HCT116 (cell line): ENCODE data around the gene PADI4.

ENCODE experiments used
- CBX3 ChIP-seq: IDR thresholded peaks from 2 replicates; pipeline ENCODE4 v1.6.1; 2012; ENCODE audit warnings: low read depth
- CTCF ChIP-seq, 3 experiments: fragments of 200-600 bp in 1 of 3; sonication (generic) in 1 of 3; IDR thresholded peaks in 2 of 3; conservative IDR thresholded peaks in 1 of 3; 2 replicates each; pipeline ENCODE4 v1.5.1; 2012 to 2017; ENCODE audit warnings: low read depth in 2 of 3, low read length in 2 of 3, antibody characterized with exemption in 1 of 3, borderline replicate concordance in 1 of 3, control low read depth in 1 of 3, mild to moderate bottlenecking in 1 of 3, mixed read lengths in 1 of 3, mixed run types in 1 of 3, moderate library complexity in 1 of 3; ENCODE audit not compliant: insufficient read depth in 1 of 3
- EGR1 ChIP-seq: IDR thresholded peaks from 2 replicates; pipeline ENCODE4 v1.6.1; 2012; ENCODE audit warnings: low read depth
- ELF1 ChIP-seq: IDR thresholded peaks from 2 replicates; pipeline ENCODE4 v1.6.1; 2012; ENCODE audit warnings: low read depth, borderline replicate concordance
- EZH2 ChIP-seq: fragments of 200-600 bp; sonication (generic); IDR thresholded peaks from 2 replicates; pipeline ENCODE4 v1.6.1; 2017; ENCODE audit warnings: antibody characterized with exemption, mixed run types
- EZH2phosphoT487 ChIP-seq: fragments of 200-600 bp; IDR thresholded peaks from 2 replicates; pipeline ENCODE4 v1.6.1; 2018; ENCODE audit warnings: antibody characterized with exemption, borderline replicate concordance
- JUND ChIP-seq: IDR thresholded peaks from 2 replicates; pipeline ENCODE4 v1.6.1; 2012
- MAX ChIP-seq: IDR thresholded peaks from 2 replicates; pipeline ENCODE4 v1.6.1; 2012
- POLR2A ChIP-seq: IDR thresholded peaks from 2 replicates; pipeline ENCODE4 v1.7.0; 2011; ENCODE audit warnings: borderline replicate concordance; ENCODE audit not compliant: insufficient read depth, insufficient read length; ENCODE audit errors: extremely low read depth
- POLR2AphosphoS5 ChIP-seq: IDR thresholded peaks from 2 replicates; pipeline ENCODE4 v1.6.1; 2011; ENCODE audit warnings: mild to moderate bottlenecking, low read depth, low read length, moderate library complexity
- RAD21 ChIP-seq: IDR thresholded peaks from 2 replicates; pipeline ENCODE4 v1.6.1; 2012; ENCODE audit warnings: low read depth, mild to moderate bottlenecking
- SRF ChIP-seq: IDR thresholded peaks from 2 replicates; pipeline ENCODE4 v1.6.1; 2012; ENCODE audit warnings: low read depth
- ZBTB33 ChIP-seq: IDR thresholded peaks from 2 replicates; pipeline ENCODE4 v1.6.1; 2011; ENCODE audit warnings: mild to moderate bottlenecking, low read length, moderate library complexity; ENCODE audit not compliant: insufficient replicate concordance; ENCODE audit errors: extremely low read depth

GRCh38 chr1:17372955-17373354, 65.0 kb downstream of the PADI4 start:
- TF ChIP-seq CTCF (IDR thresholded peaks at IDR 0.05 in 2 of 3, conservative IDR thresholded peaks at IDR 0.05 in 1 of 3; ENCODE audit: borderline replicate concordance in 1 of 3, insufficient read depth in 1 of 3, low read depth in 2 of 3, low read length in 2 of 3): no peak
- TF ChIP-seq EGR1: no peak
- no peak for TF ChIP-seq CBX3
- TF ChIP-seq ELF1: no peak
- TF ChIP-seq JUND: no peak
- TF ChIP-seq POLR2A: no peak
- TF ChIP-seq MAX: no peak
- TF ChIP-seq ZBTB33: no peak
- no peak for TF ChIP-seq POLR2AphosphoS5
- TF ChIP-seq SRF: no peak
- TF ChIP-seq EZH2phosphoT487: no peak
- TF ChIP-seq EZH2: no peak
- TF ChIP-seq RAD21: no peak
